ACHN (cell line): ENCODE measurements around the gene ZDHHC11.

Experiments used
- DNase-seq: peaks from one replicate; pipeline ENCODE4 v3.0.0-alpha.2; 2015
- in situ Hi-C: cut with HindIII; loops from 2 replicates; pipeline ENCODE4 v1.10.0; 2017; ENCODE audit warnings: low sequenced_read_pairs, low pct_ligation_motif_present, low pct_unique_long_range_greater_than_20kb

ZDHHC11 gene

GRCh38 chr5:850511-851006, at the start of gene ZDHHC11:
Gene ZDHHC11, minus strand, starts transcription at chr5:850986. Its CDS starts 384 bp downstream, at chr5:850602.
- in situ Hi-C loops = no loop called here
- no peak for DNase-seq

GRCh38 chr5:893711-894110, 42.9 kb upstream of the ZDHHC11 start:
- no peak for DNase-seq
- in situ Hi-C loops = no loop called here

GRCh38 chr5:893137-893506, 42.3 kb upstream of the ZDHHC11 start:
- in situ Hi-C loops = no loop called here
- no peak for DNase-seq

GRCh38 chr5:892394-893136, 41.8 kb upstream of the ZDHHC11 start, which contains the start of the genes BRD9 and TRIP13:
Gene BRD9, minus strand, starts transcription at chr5:892801. Its CDS starts 144 bp downstream, at chr5:892657.
Gene TRIP13, plus strand, starts transcription at chr5:892884. Its CDS starts 115 bp downstream, at chr5:892999.
- in situ Hi-C loops = no loop called here
- peak; percentile 79 for DNase-seq

- in situ Hi-C loops = no loop called here
Observed at GRCh38 chr5:891837-892393, 41.1 kb upstream of the ZDHHC11 start.

GRCh38 chr5:891117-891836, 40.5 kb upstream of the ZDHHC11 start:
- in situ Hi-C loops = no loop called here
- no peak for DNase-seq

More at GRCh38 chr5:891837-892393, 41.1 kb upstream of the ZDHHC11 start:
- peak; percentile 22 for DNase-seq

- no peak for DNase-seq
- in situ Hi-C loops = no loop called here
Observed at GRCh38 chr5:889075-889710, 38.4 kb upstream of the ZDHHC11 start.

GRCh38 chr5:888638-889035, 37.9 kb upstream of the ZDHHC11 start:
- no peak for DNase-seq

GRCh38 chr5:887947-888637, 37.3 kb upstream of the ZDHHC11 start:
- no peak for DNase-seq
- in situ Hi-C loops = no loop called here

More at GRCh38 chr5:888638-889035, 37.9 kb upstream of the ZDHHC11 start:
- in situ Hi-C loops = no loop called here

GRCh38 chr5:886716-887325, 36.0 kb upstream of the ZDHHC11 start:
- in situ Hi-C loops = no loop called here
- no peak for DNase-seq

- no peak for DNase-seq
- in situ Hi-C loops = no loop called here
Observed at GRCh38 chr5:886036-886435, 35.2 kb upstream of the ZDHHC11 start.

GRCh38 chr5:885529-885928, 34.7 kb upstream of the ZDHHC11 start:
- in situ Hi-C loops = no loop called here
- DNase-seq = no peak

- in situ Hi-C loops = no loop called here
Observed at GRCh38 chr5:885127-885442, 34.3 kb upstream of the ZDHHC11 start.

GRCh38 chr5:884345-885126, 33.8 kb upstream of the ZDHHC11 start:
- in situ Hi-C loops = no loop called here
- DNase-seq = no peak

More at GRCh38 chr5:885127-885442, 34.3 kb upstream of the ZDHHC11 start:
- DNase-seq = no peak

GRCh38 chr5:883475-884181, 32.8 kb upstream of the ZDHHC11 start:
- DNase-seq = no peak
- in situ Hi-C loops = no loop called here

- in situ Hi-C loops = no loop called here
- DNase-seq = no peak
Observed at GRCh38 chr5:882253-883183, 31.7 kb upstream of the ZDHHC11 start.
